PC-9 (cell line): Measurements from ENCODE around the gene GRAMD2B.

Experiments used
- EZH2 ChIP-seq: fragments of 200-600 bp; sonication (generic); IDR thresholded peaks from 2 replicates; pipeline ENCODE4 v1.8.0; 2017; ENCODE audit warnings: antibody characterized with exemption, low read depth
- TF ChIP-seq, protein P1 (sequence below): fragments of 200-600 bp; sonication (generic); conservative IDR thresholded peaks from 2 replicates; pipeline ENCODE4 v1.6.1; 2017; ENCODE audit warnings: mixed run types, antibody characterized with exemption, mild to moderate bottlenecking, moderate library complexity

DNA sequence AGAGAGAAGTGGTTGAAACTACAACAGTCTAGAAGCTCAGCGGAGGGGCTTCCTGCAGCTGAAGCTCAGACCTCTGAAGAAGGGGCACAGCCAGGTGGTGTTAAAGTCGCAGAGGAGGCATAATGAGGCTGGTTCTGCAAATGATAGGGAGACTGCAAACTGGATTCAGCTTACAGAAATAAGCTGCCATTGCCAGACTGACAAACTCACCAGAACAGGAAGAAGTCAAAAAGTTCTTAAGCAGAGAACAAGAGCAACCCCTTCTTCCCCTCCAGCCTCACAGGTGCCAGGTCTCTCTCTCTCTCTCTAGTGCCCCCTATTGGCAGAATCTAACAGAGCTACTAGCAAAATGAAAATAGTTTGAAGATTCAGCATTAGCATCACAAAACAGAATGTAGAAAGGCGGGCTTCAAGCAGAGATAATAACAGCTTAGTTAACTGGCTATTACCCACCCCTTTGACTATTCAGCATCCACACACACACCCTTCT is 76.7 kb downstream of the GRAMD2B start:
- TF ChIP-seq, protein P1, sequence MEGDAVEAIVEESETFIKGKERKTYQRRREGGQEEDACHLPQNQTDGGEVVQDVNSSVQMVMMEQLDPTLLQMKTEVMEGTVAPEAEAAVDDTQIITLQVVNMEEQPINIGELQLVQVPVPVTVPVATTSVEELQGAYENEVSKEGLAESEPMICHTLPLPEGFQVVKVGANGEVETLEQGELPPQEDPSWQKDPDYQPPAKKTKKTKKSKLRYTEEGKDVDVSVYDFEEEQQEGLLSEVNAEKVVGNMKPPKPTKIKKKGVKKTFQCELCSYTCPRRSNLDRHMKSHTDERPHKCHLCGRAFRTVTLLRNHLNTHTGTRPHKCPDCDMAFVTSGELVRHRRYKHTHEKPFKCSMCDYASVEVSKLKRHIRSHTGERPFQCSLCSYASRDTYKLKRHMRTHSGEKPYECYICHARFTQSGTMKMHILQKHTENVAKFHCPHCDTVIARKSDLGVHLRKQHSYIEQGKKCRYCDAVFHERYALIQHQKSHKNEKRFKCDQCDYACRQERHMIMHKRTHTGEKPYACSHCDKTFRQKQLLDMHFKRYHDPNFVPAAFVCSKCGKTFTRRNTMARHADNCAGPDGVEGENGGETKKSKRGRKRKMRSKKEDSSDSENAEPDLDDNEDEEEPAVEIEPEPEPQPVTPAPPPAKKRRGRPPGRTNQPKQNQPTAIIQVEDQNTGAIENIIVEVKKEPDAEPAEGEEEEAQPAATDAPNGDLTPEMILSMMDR: peak; percentile 57
- TF ChIP-seq EZH2: no peak
